ENCODE data around the gene STXBP5. TPM values are rescaled to one million over a fixed set of nuclear protein-coding genes. Genes with fewer than 3 reads are reported as not detected.

Gene STXBP5
- total RNA-seq, 1 experiment from 2014 or later: 30.5 TPM

- Histone ChIP-seq H3K4me1 (ENCODE audit: low read length) (no peaks in the 10 kb centered on the region), H3K4me3 (ENCODE audit: low read length) (no peak overlapping the region), H3K79me2 (ENCODE audit: low read length) (no peaks in the 10 kb centered on the region), H4K20me1 (ENCODE audit: insufficient read depth, low read depth, low read length) (no peaks in the 10 kb centered on the region), H2AFZ (ENCODE audit: low read length) (no peak overlapping the region), H3K9ac (ENCODE audit: low read length) (no peak overlapping the region), H3K27ac (ENCODE audit: low read length) (no peak overlapping the region), H3K9me2 (replicated peaks; ENCODE audit: insufficient read depth, low read length) (no peaks in the 10 kb centered on the region), H3K27me3 (ENCODE audit: low read length) (no peaks in the 10 kb centered on the region), H3K4me2 (ENCODE audit: low read depth, low read length, poor library complexity, severe bottlenecking) (no peak overlapping the region), H3K36me3 (ENCODE audit: insufficient read depth, low read length) (no peaks in the 10 kb centered on the region), H3K9me3 (ENCODE audit: low read length) (no peaks in the 10 kb centered on the region)
- no peak for DNase-seq
Measured at GRCh38 chr6:147173140-147173539, 31.1 kb upstream of the STXBP5 start.

- Histone ChIP-seq H3K4me3 (ENCODE audit: low read length) (no peak overlapping the region), H3K4me2 (ENCODE audit: low read depth, low read length, poor library complexity, severe bottlenecking) (no peak overlapping the region), H3K9me2 (replicated peaks; ENCODE audit: insufficient read depth, low read length) (no peaks in the 10 kb centered on the region), H3K27ac (ENCODE audit: low read length) (no peak overlapping the region), H4K20me1 (ENCODE audit: insufficient read depth, low read depth, low read length) (no peaks in the 10 kb centered on the region), H2AFZ (ENCODE audit: low read length) (no peak overlapping the region), H3K4me1 (ENCODE audit: low read length) (no peaks in the 10 kb centered on the region), H3K9ac (ENCODE audit: low read length) (no peak overlapping the region), H3K36me3 (ENCODE audit: insufficient read depth, low read length) (no peaks in the 10 kb centered on the region), H3K27me3 (ENCODE audit: low read length) (no peaks in the 10 kb centered on the region), H3K9me3 (ENCODE audit: low read length) (no peaks in the 10 kb centered on the region), H3K79me2 (ENCODE audit: low read length) (no peaks in the 10 kb centered on the region)
- DNase-seq: no peak
Measured at GRCh38 chr6:147173675-147174308, 30.4 kb upstream of the STXBP5 start.

- no peak overlapping the region for H3K27ac ChIP-seq (ENCODE audit: low read length)
- no peak overlapping the region for H2AFZ ChIP-seq (ENCODE audit: low read length)
- no peaks in the 10 kb centered on the region for H3K79me2 ChIP-seq (ENCODE audit: low read length)
- no peaks in the 10 kb centered on the region for H3K27me3 ChIP-seq (ENCODE audit: low read length)
- no peaks in the 10 kb centered on the region for H3K4me1 ChIP-seq (ENCODE audit: low read length)
- H3K9me3 ChIP-seq (ENCODE audit: low read length): no peaks in the 10 kb centered on the region
- H3K4me2 ChIP-seq (ENCODE audit: low read depth, low read length, poor library complexity, severe bottlenecking): no peak overlapping the region
- H3K4me3 ChIP-seq (ENCODE audit: low read length): no peak overlapping the region
- no peaks in the 10 kb centered on the region for H4K20me1 ChIP-seq (ENCODE audit: insufficient read depth, low read depth, low read length)
- H3K9ac ChIP-seq (ENCODE audit: low read length): no peak overlapping the region
- no peaks in the 10 kb centered on the region for H3K36me3 ChIP-seq (ENCODE audit: insufficient read depth, low read length)
- DNase-seq: no peak
- no peaks in the 10 kb centered on the region for H3K9me2 ChIP-seq (replicated peaks; ENCODE audit: insufficient read depth, low read length)
Measured at GRCh38 chr6:147176795-147177194, 27.4 kb upstream of the STXBP5 start.

- H3K4me2 ChIP-seq (ENCODE audit: low read depth, low read length, poor library complexity, severe bottlenecking): no peak overlapping the region
- H3K27me3 ChIP-seq (ENCODE audit: low read length): no peaks in the 10 kb centered on the region
- H3K4me1 ChIP-seq (ENCODE audit: low read length): no peaks in the 10 kb centered on the region
- H3K9ac ChIP-seq (ENCODE audit: low read length): no peak overlapping the region
- no peaks in the 10 kb centered on the region for H3K9me2 ChIP-seq (replicated peaks; ENCODE audit: insufficient read depth, low read length)
- H2AFZ ChIP-seq (ENCODE audit: low read length): no peak overlapping the region
- no peak overlapping the region for H3K4me3 ChIP-seq (ENCODE audit: low read length)
- H3K27ac ChIP-seq (ENCODE audit: low read length): no peak overlapping the region
- H4K20me1 ChIP-seq (ENCODE audit: insufficient read depth, low read depth, low read length): no peaks in the 10 kb centered on the region
- no peaks in the 10 kb centered on the region for H3K79me2 ChIP-seq (ENCODE audit: low read length)
- no peak for DNase-seq
- no peaks in the 10 kb centered on the region for H3K9me3 ChIP-seq (ENCODE audit: low read length)
- H3K36me3 ChIP-seq (ENCODE audit: insufficient read depth, low read length): no peaks in the 10 kb centered on the region
Measured at GRCh38 chr6:147177286-147177685, 26.9 kb upstream of the STXBP5 start.

- Histone ChIP-seq H3K9ac (ENCODE audit: low read length) (no peak overlapping the region), H3K27me3 (ENCODE audit: low read length) (0 out of 2 replicates have a peak, but pooled peaks cover 1% of the 10 kb centered on the region), H2AFZ (ENCODE audit: low read length) (no peak overlapping the region), H3K4me3 (ENCODE audit: low read length) (no peak overlapping the region), H4K20me1 (ENCODE audit: insufficient read depth, low read depth, low read length) (no peaks in the 10 kb centered on the region), H3K79me2 (ENCODE audit: low read length) (no peaks in the 10 kb centered on the region), H3K27ac (ENCODE audit: low read length) (no peak overlapping the region), H3K9me3 (ENCODE audit: low read length) (no peaks in the 10 kb centered on the region), H3K9me2 (replicated peaks; ENCODE audit: insufficient read depth, low read length) (no peaks in the 10 kb centered on the region), H3K36me3 (ENCODE audit: insufficient read depth, low read length) (no peaks in the 10 kb centered on the region), H3K4me2 (ENCODE audit: low read depth, low read length, poor library complexity, severe bottlenecking) (no peak overlapping the region), H3K4me1 (ENCODE audit: low read length) (no peaks in the 10 kb centered on the region)
- DNase-seq: no peak
Measured at GRCh38 chr6:147178355-147178754, 25.9 kb upstream of the STXBP5 start.

- Histone ChIP-seq H3K36me3 (ENCODE audit: insufficient read depth, low read length) (no peaks in the 10 kb centered on the region), H3K4me1 (ENCODE audit: low read length) (no peaks in the 10 kb centered on the region), H3K9me2 (replicated peaks; ENCODE audit: insufficient read depth, low read length) (no peaks in the 10 kb centered on the region), H3K4me3 (ENCODE audit: low read length) (no peak overlapping the region), H2AFZ (ENCODE audit: low read length) (no peak overlapping the region), H3K79me2 (ENCODE audit: low read length) (no peaks in the 10 kb centered on the region), H4K20me1 (ENCODE audit: insufficient read depth, low read depth, low read length) (no peaks in the 10 kb centered on the region), H3K27ac (ENCODE audit: low read length) (no peak overlapping the region), H3K4me2 (ENCODE audit: low read depth, low read length, poor library complexity, severe bottlenecking) (no peak overlapping the region), H3K27me3 (ENCODE audit: low read length) (0 out of 2 replicates have a peak, but pooled peaks cover 3% of the 10 kb centered on the region), H3K9me3 (ENCODE audit: low read length) (no peaks in the 10 kb centered on the region), H3K9ac (ENCODE audit: low read length) (no peak overlapping the region)
- no peak for DNase-seq
Measured at GRCh38 chr6:147179809-147180208, 24.4 kb upstream of the STXBP5 start.

- H3K4me3 ChIP-seq (ENCODE audit: low read length): no peak overlapping the region
- 0 out of 2 replicates have a peak, but pooled peaks cover 3% of the 10 kb centered on the region for H3K27me3 ChIP-seq (ENCODE audit: low read length)
- DNase-seq: no peak
- H3K9me2 ChIP-seq (replicated peaks; ENCODE audit: insufficient read depth, low read length): no peaks in the 10 kb centered on the region
- H3K79me2 ChIP-seq (ENCODE audit: low read length): no peaks in the 10 kb centered on the region
- H2AFZ ChIP-seq (ENCODE audit: low read length): no peak overlapping the region
- no peak overlapping the region for H3K4me2 ChIP-seq (ENCODE audit: low read depth, low read length, poor library complexity, severe bottlenecking)
- H3K4me1 ChIP-seq (ENCODE audit: low read length): no peaks in the 10 kb centered on the region
- no peak overlapping the region for H3K9ac ChIP-seq (ENCODE audit: low read length)
- no peaks in the 10 kb centered on the region for H3K36me3 ChIP-seq (ENCODE audit: insufficient read depth, low read length)
- no peaks in the 10 kb centered on the region for H3K9me3 ChIP-seq (ENCODE audit: low read length)
- no peak overlapping the region for H3K27ac ChIP-seq (ENCODE audit: low read length)
- no peaks in the 10 kb centered on the region for H4K20me1 ChIP-seq (ENCODE audit: insufficient read depth, low read depth, low read length)
Measured at GRCh38 chr6:147180926-147181325, 23.3 kb upstream of the STXBP5 start.

- Histone ChIP-seq H3K9me3 (ENCODE audit: low read length) (no peaks in the 10 kb centered on the region), H3K4me1 (ENCODE audit: low read length) (no peaks in the 10 kb centered on the region), H4K20me1 (ENCODE audit: insufficient read depth, low read depth, low read length) (no peaks in the 10 kb centered on the region), H3K4me3 (ENCODE audit: low read length) (no peak overlapping the region), H3K9me2 (replicated peaks; ENCODE audit: insufficient read depth, low read length) (no peaks in the 10 kb centered on the region), H3K79me2 (ENCODE audit: low read length) (no peaks in the 10 kb centered on the region), H3K4me2 (ENCODE audit: low read depth, low read length, poor library complexity, severe bottlenecking) (no peak overlapping the region), H3K9ac (ENCODE audit: low read length) (no peak overlapping the region), H3K27me3 (ENCODE audit: low read length) (0 out of 2 replicates have a peak, but pooled peaks cover 3% of the 10 kb centered on the region), H3K27ac (ENCODE audit: low read length) (no peak overlapping the region), H2AFZ (ENCODE audit: low read length) (no peak overlapping the region), H3K36me3 (ENCODE audit: insufficient read depth, low read length) (no peaks in the 10 kb centered on the region)
- no peak for DNase-seq
Measured at GRCh38 chr6:147184379-147184778, 19.8 kb upstream of the STXBP5 start.

All from Karpas-422 (cell line).